Measurements from ENCODE around the gene SLC46A1.

DNA sequence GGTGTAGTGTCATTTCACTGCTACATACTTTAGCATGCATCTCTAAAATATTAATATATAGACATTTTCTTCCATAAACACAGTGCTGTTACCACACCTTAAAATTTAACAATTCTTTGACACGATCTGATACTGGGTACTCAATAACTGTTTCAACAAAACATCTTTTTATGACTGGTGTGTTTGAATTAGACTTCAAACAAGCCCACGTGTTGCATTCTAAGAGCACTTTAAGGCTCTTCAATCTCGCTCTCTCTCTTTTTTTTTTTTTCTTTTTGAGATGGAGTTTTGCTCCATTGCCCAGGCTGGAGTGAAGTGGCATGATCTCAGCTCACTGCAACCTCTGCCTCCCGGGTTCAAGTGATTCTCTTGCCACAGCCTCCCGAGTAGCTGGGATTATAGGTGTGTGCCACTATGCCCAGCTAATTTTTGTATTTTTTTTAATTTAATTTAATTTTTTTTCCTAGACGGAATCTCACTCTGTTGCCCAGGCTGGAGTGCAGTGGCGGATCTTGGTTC lies 15.8 kb upstream of the SLC46A1 start:
- TF ChIP-seq NFE2L1 (CRISPR knock-in tag; IDR thresholded peaks at IDR 0.05; ENCODE audit: borderline replicate concordance), result no peak
- no peak for TF ChIP-seq NR2F6 (IDR thresholded peaks at IDR 0.05)
- no peak for TF ChIP-seq NR2F6 (CRISPR knock-in tag; IDR thresholded peaks at IDR 0.05)
- no peak for TF ChIP-seq ZNF549 (CRISPR knock-in tag; IDR thresholded peaks at IDR 0.05)
- TF ChIP-seq ZBTB1 (CRISPR knock-in tag; IDR thresholded peaks at IDR 0.05; ENCODE audit: borderline replicate concordance), result no peak
- no peak for TF ChIP-seq CTCF (CRISPR knock-in tag; IDR thresholded peaks at IDR 0.05)
- TF ChIP-seq ZSCAN31 (CRISPR knock-in tag; IDR thresholded peaks at IDR 0.05; ENCODE audit: low read depth), result no peak
- TF ChIP-seq ZBTB38 (CRISPR knock-in tag; IDR thresholded peaks at IDR 0.05), result no peak
- no peak for TF ChIP-seq ZNF12 (CRISPR knock-in tag; IDR thresholded peaks at IDR 0.05)
- no peak for TF ChIP-seq ETV6 (CRISPR knock-in tag; conservative IDR thresholded peaks at IDR 0.05)
- TF ChIP-seq JUN (CRISPR knock-in tag; IDR thresholded peaks at IDR 0.05), result no peak
- TF ChIP-seq EZH2 (conservative IDR thresholded peaks at IDR 0.05; ENCODE audit: low read depth, low read length), result no peak
- no peak for TF ChIP-seq GATAD2A (CRISPR knock-in tag; IDR thresholded peaks at IDR 0.05)
